Common myeloid progenitor, CD34-positive (primary cell): ENCODE results near the gene CCT7.

ENCODE experiments used
- CTCF ChIA-PET: fragments of 350-600 bp; sonication (Branson Sonifier 250); formaldehyde crosslinking; loops from one replicate; lab custom pipeline; 2021; ENCODE audit warnings: antibody characterized with exemption; lab: Charles Lee
- POLR2A ChIA-PET: fragments of 350-600 bp; sonication (Branson Sonifier 250); formaldehyde crosslinking; loops from one replicate; lab custom pipeline; 2021; ENCODE audit warnings: antibody characterized with exemption; lab: Charles Lee
- DNase-seq, 3 donors: peaks; one replicate each; pipeline versions ENCODE4 v3.0.0 to v3.0.0-alpha.2; 2013
- H3K27ac ChIP-seq, 2 experiments: 1 replicate in 1 of 2; 2 replicates in 1 of 2; pipeline ENCODE4 v1.7.0; 2013; ENCODE audit warnings: inconsistent platforms in 2 of 2, low read length in 2 of 2, mild to moderate bottlenecking in 2 of 2, low read depth in 1 of 2, moderate library complexity in 1 of 2; ENCODE audit not compliant: severe bottlenecking in 2 of 2, insufficient read depth in 1 of 2, poor library complexity in 1 of 2
- H3K27me3 ChIP-seq, 5 experiments: replicated peaks in 2 of 5; 1 replicate in 3 of 5; 2 replicates in 2 of 5; pipeline versions ENCODE4 v1.6.1 to v1.7.0; 2013; ENCODE audit warnings: low read length in 4 of 5, mild to moderate bottlenecking in 2 of 5, moderate library complexity in 2 of 5, inconsistent platforms in 1 of 5; ENCODE audit not compliant: insufficient read depth in 5 of 5, control insufficient read depth in 4 of 5
- H3K36me3 ChIP-seq, 4 experiments: 1 replicate in 2 of 4; 2 replicates in 2 of 4; pipeline versions ENCODE4 v1.6.1 to v1.7.0; 2013; ENCODE audit warnings: low read length in 3 of 4, control low read depth in 1 of 4, mild to moderate bottlenecking in 1 of 4; ENCODE audit not compliant: control insufficient read depth in 4 of 4, insufficient read depth in 4 of 4
- H3K4me1 ChIP-seq, 4 experiments: 1 replicate in 3 of 4; 2 replicates in 1 of 4; pipeline versions ENCODE4 v1.6.1 to v1.7.1; 2013; ENCODE audit warnings: low read length in 3 of 4, mild to moderate bottlenecking in 3 of 4, control low read depth in 1 of 4, inconsistent platforms in 1 of 4, moderate library complexity in 1 of 4; ENCODE audit not compliant: control insufficient read depth in 4 of 4, insufficient read depth in 4 of 4; ENCODE audit errors: control extremely low read depth in 1 of 4
- H3K4me3 ChIP-seq, 7 experiments: 1 replicate in 4 of 7; 2 replicates in 3 of 7; pipeline versions ENCODE4 v1.5.1 to v1.7.0; 2013; ENCODE audit warnings: mild to moderate bottlenecking in 7 of 7, low read length in 6 of 7, moderate library complexity in 6 of 7, inconsistent platforms in 2 of 7, low read depth in 2 of 7, control low read depth in 1 of 7; ENCODE audit not compliant: insufficient read depth in 4 of 7, control insufficient read depth in 1 of 7; ENCODE audit errors: extremely low read depth in 1 of 7
- H3K9me3 ChIP-seq, 5 experiments: 1 replicate in 4 of 5; 2 replicates in 1 of 5; pipeline versions ENCODE4 v1.6.1 to v1.7.1; 2013; ENCODE audit warnings: low read length in 4 of 5, mild to moderate bottlenecking in 2 of 5, inconsistent platforms in 1 of 5, low read depth in 1 of 5, moderate library complexity in 1 of 5; ENCODE audit not compliant: control insufficient read depth in 4 of 5, insufficient read depth in 2 of 5; ENCODE audit errors: control extremely low read depth in 1 of 5
- WGBS: methylation state at CpG from one replicate; pipeline ENCODE4 v1.1.5; 2013; ENCODE audit not compliant: insufficient coverage; 5-methylcytosine and 5-hydroxymethylcytosine counted together

The CCT7 gene

GRCh38 chr2:73203055-73203681 is 30.9 kb upstream of the CCT7 start:
- 3% methylated on average over 36 of the region's 44 CpGs for WGBS
- H3K27me3 ChIP-seq = peaks cover 11 to 60% (median 17%) of the 10 kb centered on the region in 5 experiments
- peaks cover 0 to 5% (median 4%) of the 10 kb centered on the region in 5 experiments for H3K9me3 ChIP-seq
- POLR2A ChIA-PET = no interaction called here
- H3K4me1 ChIP-seq = peaks cover 0 to 17% (median 14%) of the 10 kb centered on the region in 4 experiments
- DNase-seq = peak in 2 of 3 donors; percentile 11 to 36
- peak overlapping the region in 4 of 7 experiments; percentile 10 to 48 (median 34) for H3K4me3 ChIP-seq
- CTCF ChIA-PET = no interaction called here
- H3K36me3 ChIP-seq = no peaks in the 10 kb centered on the region
- no peak overlapping the region for H3K27ac ChIP-seq

- ChIA-PET POLR2A (no interaction called here), CTCF (interaction anchor here (1.0 kb wide), 1 partner anchor 313 kb away, joined by 3 read pairs; no protein-coding TSS in a partner anchor)
- no peak for DNase-seq
- H3K27ac ChIP-seq = no peak overlapping the region
- H3K36me3 ChIP-seq = no peaks in the 10 kb centered on the region
- H3K4me3 ChIP-seq = no peak overlapping the region
- H3K4me1 ChIP-seq = peaks cover 0 to 17% (median 14%) of the 10 kb centered on the region in 4 experiments
- 93% methylated on average over 4 of the region's 6 CpGs for WGBS
- H3K9me3 ChIP-seq = peaks cover 0 to 5% (median 4%) of the 10 kb centered on the region in 5 experiments
- H3K27me3 ChIP-seq = peaks cover 8 to 47% (median 17%) of the 10 kb centered on the region in 5 experiments
These were observed 28.5 kb upstream of the CCT7 start for GRCh38 chr2:73205611-73206010.

- Histone ChIP-seq H3K9me3 (no peaks in the 10 kb centered on the region), H3K27me3 (peaks cover 5 to 23% (median 8%) of the 10 kb centered on the region in 5 experiments), H3K4me1 (peaks cover 0 to 12% (median 9%) of the 10 kb centered on the region in 4 experiments), H3K36me3 (no peaks in the 10 kb centered on the region), H3K27ac (no peak overlapping the region), H3K4me3 (no peak overlapping the region)
- 100% methylated on average over 1 of the region's 3 CpGs for WGBS
- POLR2A ChIA-PET = no interaction called here
- DNase-seq = no peak
- CTCF ChIA-PET = interaction anchor here (0.6 to 1.5 kb wide), 4 partner anchors 11 to 122 kb away, joined by 3 to 4 read pairs (median 3); no protein-coding TSS in a partner anchor
These were observed 25.9 kb upstream of the CCT7 start for GRCh38 chr2:73208258-73208657.

GRCh38 chr2:73210019-73210418 is 24.1 kb upstream of the CCT7 start:
- H3K27ac ChIP-seq = no peak overlapping the region
- WGBS = 97% methylated on average over 4 of the region's 4 CpGs
- H3K36me3 ChIP-seq = no peaks in the 10 kb centered on the region
- H3K4me1 ChIP-seq = peaks cover 5 to 22% (median 21%) of the 10 kb centered on the region in 4 experiments
- H3K27me3 ChIP-seq = peaks cover 0 to 11% (median 3%) of the 10 kb centered on the region in 5 experiments
- no peak for DNase-seq
- H3K9me3 ChIP-seq = no peaks in the 10 kb centered on the region
- POLR2A ChIA-PET = no interaction called here
- H3K4me3 ChIP-seq = no peak overlapping the region
- CTCF ChIA-PET = interaction anchor here (0.6 to 5.6 kb wide), 12 partner anchors 13 to 317 kb away, joined by 3 to 59 read pairs (median 4); partner anchors contain the start of gene PRADC1

DNA sequence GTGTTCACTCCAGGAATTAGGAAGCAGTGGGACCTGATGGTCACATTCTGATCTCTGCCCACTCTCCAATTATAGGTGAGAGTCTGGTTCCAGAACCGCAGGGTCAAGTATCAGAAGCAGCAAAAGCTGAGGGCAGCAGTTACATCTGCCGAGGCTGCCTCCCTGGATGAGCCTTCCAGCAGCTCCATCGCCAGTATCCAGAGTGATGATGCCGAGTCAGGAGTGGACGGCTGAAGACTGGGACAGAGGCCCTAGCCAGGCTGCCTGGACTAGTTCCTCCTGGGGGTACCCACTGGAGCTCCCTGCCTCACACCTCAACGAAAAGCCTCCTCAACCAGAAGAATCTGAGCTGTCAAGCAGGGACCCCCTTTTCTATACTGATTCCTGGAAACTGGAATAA is 23.4 kb upstream of the CCT7 start:
- CTCF ChIA-PET = interaction anchor here (0.6 to 5.6 kb wide), 9 partner anchors 9 to 970 kb away, joined by 3 to 59 read pairs (median 3); no protein-coding TSS in a partner anchor
- POLR2A ChIA-PET = no interaction called here
- Histone ChIP-seq H3K4me1 (peaks cover 5 to 28% (median 23%) of the 10 kb centered on the region in 4 experiments), H3K4me3 (no peak overlapping the region), H3K36me3 (no peaks in the 10 kb centered on the region), H3K27ac (no peak overlapping the region), H3K27me3 (peaks cover 0 to 6% (median 0%) of the 10 kb centered on the region in 5 experiments), H3K9me3 (no peaks in the 10 kb centered on the region)
- 97% methylated on average over 5 of the region's 6 CpGs for WGBS
- DNase-seq = no peak

GRCh38 chr2:73212098-73212447 is 22.0 kb upstream of the CCT7 start:
- WGBS = 91% methylated on average over 2 of the region's 7 CpGs
- POLR2A ChIA-PET = no interaction called here
- DNase-seq = no peak
- H3K4me1 ChIP-seq = peaks cover 5 to 28% (median 23%) of the 10 kb centered on the region in 4 experiments
- no peaks in the 10 kb centered on the region for H3K9me3 ChIP-seq
- no peaks in the 10 kb centered on the region for H3K36me3 ChIP-seq
- CTCF ChIA-PET = interaction anchor here (0.6 to 5.6 kb wide), 23 partner anchors 7 to 796 kb away, joined by 3 to 59 read pairs (median 4); partner anchors contain the start of genes CCT7 and PRADC1
- H3K27ac ChIP-seq = no peak overlapping the region
- H3K27me3 ChIP-seq = peaks cover 0 to 3% (median 0%) of the 10 kb centered on the region in 5 experiments
- H3K4me3 ChIP-seq = no peak overlapping the region
